Measurements from ENCODE around the gene HMGCS2. TPM values are rescaled to one million over a fixed set of nuclear protein-coding genes. Genes with fewer than 3 reads are reported as not detected.

The HMGCS2 gene
- polyA plus RNA-seq, 1 of the 3 experiments (the other 2 are of a cell fraction) = not detected

DNA sequence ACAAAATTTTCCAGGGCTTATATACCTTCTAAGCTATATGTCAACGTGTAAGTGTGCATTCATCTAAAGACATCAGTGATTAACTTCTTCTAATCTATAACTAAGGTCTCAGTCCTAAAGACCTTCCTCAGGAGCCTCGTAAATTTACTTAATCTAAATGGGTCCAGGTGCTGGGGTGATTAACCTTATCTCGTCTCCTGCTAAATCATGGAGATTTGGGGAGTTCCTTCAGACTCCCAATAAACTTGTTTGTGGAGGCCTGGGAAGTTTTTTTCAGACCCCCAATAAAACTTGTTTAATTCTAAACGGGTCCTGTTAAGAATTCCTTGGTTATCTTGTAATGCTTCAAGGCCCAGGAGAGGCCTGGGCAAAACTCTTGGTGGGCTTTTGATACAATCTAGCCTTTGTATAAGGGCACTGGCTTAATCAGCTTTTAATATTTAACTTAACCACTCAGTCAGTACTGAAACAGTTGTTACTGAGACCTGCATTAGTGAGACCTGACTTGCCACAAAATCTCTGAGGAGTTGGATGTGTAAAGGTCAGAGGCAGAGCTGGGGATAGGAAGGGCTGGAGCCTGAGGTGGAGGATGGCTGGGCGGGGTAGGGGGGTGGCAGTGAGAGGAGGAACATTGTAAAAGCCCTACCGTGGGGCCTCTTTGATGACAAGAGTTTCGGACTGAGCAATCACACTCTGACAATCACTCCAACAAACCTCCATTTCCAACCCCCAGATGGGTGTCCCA is 6.2 kb upstream of the HMGCS2 start:
- CTCF ChIA-PET = interaction anchor here (2.0 kb wide), 1 partner anchor 31 kb away, joined by 5 read pairs; no protein-coding TSS in a partner anchor
- no peak overlapping the region for H3K4me3 ChIP-seq (ENCODE audit: low read depth in 2 of 2, low read length in 1 of 2)
- H3K9me3 ChIP-seq = no peaks in the 10 kb centered on the region
- H3K36me3 ChIP-seq (replicated peaks in 1 of 2; ENCODE audit: control insufficient read depth in 1 of 2, insufficient read depth in 2 of 2, low read length in 1 of 2) = no peaks in the 10 kb centered on the region
- POLR2A ChIA-PET = no interaction called here
- H3K9ac ChIP-seq = no peak overlapping the region
- DNase-seq = no peak
- H3K4me2 ChIP-seq = no peak overlapping the region
- H2AFZ ChIP-seq (ENCODE audit: low read depth) = no peak overlapping the region
- no peaks in the 10 kb centered on the region for H3F3A ChIP-seq (replicated peaks; ENCODE audit: insufficient read depth)
- no peak for TF ChIP-seq MEF2A (IDR thresholded peaks at IDR 0.05; ENCODE audit: borderline replicate concordance, low read depth)
- no peak for TF ChIP-seq JUND (IDR thresholded peaks at IDR 0.05)
- TF ChIP-seq FOXJ3 (CRISPR knock-in tag; IDR thresholded peaks at IDR 0.05) = no peak
- TF ChIP-seq, protein P1, sequence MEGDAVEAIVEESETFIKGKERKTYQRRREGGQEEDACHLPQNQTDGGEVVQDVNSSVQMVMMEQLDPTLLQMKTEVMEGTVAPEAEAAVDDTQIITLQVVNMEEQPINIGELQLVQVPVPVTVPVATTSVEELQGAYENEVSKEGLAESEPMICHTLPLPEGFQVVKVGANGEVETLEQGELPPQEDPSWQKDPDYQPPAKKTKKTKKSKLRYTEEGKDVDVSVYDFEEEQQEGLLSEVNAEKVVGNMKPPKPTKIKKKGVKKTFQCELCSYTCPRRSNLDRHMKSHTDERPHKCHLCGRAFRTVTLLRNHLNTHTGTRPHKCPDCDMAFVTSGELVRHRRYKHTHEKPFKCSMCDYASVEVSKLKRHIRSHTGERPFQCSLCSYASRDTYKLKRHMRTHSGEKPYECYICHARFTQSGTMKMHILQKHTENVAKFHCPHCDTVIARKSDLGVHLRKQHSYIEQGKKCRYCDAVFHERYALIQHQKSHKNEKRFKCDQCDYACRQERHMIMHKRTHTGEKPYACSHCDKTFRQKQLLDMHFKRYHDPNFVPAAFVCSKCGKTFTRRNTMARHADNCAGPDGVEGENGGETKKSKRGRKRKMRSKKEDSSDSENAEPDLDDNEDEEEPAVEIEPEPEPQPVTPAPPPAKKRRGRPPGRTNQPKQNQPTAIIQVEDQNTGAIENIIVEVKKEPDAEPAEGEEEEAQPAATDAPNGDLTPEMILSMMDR (IDR thresholded peaks at IDR 0.05) = no peak
- no peak for TF ChIP-seq RAD21 (IDR thresholded peaks at IDR 0.05; ENCODE audit: low read length)
- 67% methylated on average over 7 of the region's 7 CpGs for WGBS (ENCODE audit: low lambda C conversion rate)
- H4K20me1 ChIP-seq (ENCODE audit: insufficient read depth) = no peaks in the 10 kb centered on the region
- no peaks in the 10 kb centered on the region for H3K27me3 ChIP-seq (ENCODE audit: insufficient read depth)
- peaks cover 7 to 8% of the 10 kb centered on the region in 2 experiments; a peak in 2 of 4 replicates for H3K4me1 ChIP-seq (ENCODE audit: control insufficient read depth in 1 of 2, insufficient read depth in 2 of 2, low read depth in 1 of 2, low read length in 1 of 2)
- H3K79me2 ChIP-seq (ENCODE audit: insufficient read depth) = no peaks in the 10 kb centered on the region
- H3K27ac ChIP-seq (ENCODE audit: low read depth in 2 of 2, low read length in 1 of 2) = no peak overlapping the region
- no peaks in the 10 kb centered on the region for H3K9me2 ChIP-seq

DNA sequence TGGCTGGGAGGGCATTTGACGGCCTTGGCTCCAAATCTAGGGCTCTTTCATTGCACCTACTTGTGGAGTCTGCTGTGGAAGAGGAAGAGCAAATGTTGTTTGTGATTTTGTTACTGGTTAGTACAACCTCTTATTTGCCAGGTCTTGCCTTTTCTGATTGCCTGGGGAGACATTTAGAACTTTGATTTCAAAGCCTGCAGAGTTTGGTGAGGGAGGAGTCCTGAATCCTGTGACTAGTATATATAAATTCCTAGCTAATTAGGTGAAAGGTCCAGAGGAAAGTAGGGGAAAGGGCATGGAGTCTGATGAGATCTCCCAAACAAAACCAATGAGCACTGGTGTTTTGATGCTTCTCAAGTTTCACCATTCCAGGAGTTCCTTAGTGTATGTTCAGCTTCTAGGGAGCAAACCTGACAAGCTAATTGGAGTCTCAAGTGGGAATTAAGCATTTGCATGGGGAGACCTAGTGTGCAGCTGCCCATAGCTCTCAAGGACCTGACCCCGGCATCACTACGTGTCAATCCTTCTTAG is 5.1 kb upstream of the HMGCS2 start:
- CTCF ChIA-PET = interaction anchor here (2.0 kb wide), 1 partner anchor 30 kb away, joined by 5 read pairs; no protein-coding TSS in a partner anchor
- POLR2A ChIA-PET = no interaction called here
- 80% methylated on average over 3 of the region's 3 CpGs for WGBS (ENCODE audit: low lambda C conversion rate)

More for the DNA sequence above, 5.1 kb upstream of the HMGCS2 start:
- H3K79me2 ChIP-seq (ENCODE audit: insufficient read depth) = no peaks in the 10 kb centered on the region
- no peaks in the 10 kb centered on the region for H3K9me2 ChIP-seq
- H3K9me3 ChIP-seq = no peaks in the 10 kb centered on the region
- H3K27ac ChIP-seq (ENCODE audit: low read depth in 2 of 2, low read length in 1 of 2) = no peak overlapping the region
- H3K36me3 ChIP-seq (replicated peaks in 1 of 2; ENCODE audit: control insufficient read depth in 1 of 2, insufficient read depth in 2 of 2, low read length in 1 of 2) = no peaks in the 10 kb centered on the region
- no peak overlapping the region for H2AFZ ChIP-seq (ENCODE audit: low read depth)
- no peaks in the 10 kb centered on the region for H3F3A ChIP-seq (replicated peaks; ENCODE audit: insufficient read depth)
- no peak overlapping the region for H3K9ac ChIP-seq
- no peak for DNase-seq
- no peak for TF ChIP-seq EZH2phosphoT487 (IDR thresholded peaks at IDR 0.05; ENCODE audit: borderline replicate concordance, low read depth)
- TF ChIP-seq, protein P2, sequence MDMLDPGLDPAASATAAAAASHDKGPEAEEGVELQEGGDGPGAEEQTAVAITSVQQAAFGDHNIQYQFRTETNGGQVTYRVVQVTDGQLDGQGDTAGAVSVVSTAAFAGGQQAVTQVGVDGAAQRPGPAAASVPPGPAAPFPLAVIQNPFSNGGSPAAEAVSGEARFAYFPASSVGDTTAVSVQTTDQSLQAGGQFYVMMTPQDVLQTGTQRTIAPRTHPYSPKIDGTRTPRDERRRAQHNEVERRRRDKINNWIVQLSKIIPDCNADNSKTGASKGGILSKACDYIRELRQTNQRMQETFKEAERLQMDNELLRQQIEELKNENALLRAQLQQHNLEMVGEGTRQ (IDR thresholded peaks at IDR 0.05; ENCODE audit: borderline replicate concordance, low read depth, low read length) = no peak
- TF ChIP-seq FOSL2 (IDR thresholded peaks at IDR 0.05; ENCODE audit: borderline replicate concordance, low read depth) = no peak
- TF ChIP-seq, protein P3, sequence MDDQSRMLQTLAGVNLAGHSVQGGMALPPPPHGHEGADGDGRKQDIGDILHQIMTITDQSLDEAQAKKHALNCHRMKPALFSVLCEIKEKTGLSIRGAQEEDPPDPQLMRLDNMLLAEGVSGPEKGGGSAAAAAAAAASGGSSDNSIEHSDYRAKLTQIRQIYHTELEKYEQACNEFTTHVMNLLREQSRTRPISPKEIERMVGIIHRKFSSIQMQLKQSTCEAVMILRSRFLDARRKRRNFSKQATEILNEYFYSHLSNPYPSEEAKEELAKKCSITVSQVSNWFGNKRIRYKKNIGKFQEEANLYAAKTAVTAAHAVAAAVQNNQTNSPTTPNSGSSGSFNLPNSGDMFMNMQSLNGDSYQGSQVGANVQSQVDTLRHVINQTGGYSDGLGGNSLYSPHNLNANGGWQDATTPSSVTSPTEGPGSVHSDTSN (IDR thresholded peaks at IDR 0.05) = no peak
- no peak for TF ChIP-seq NRF1 (IDR thresholded peaks at IDR 0.05; ENCODE audit: low read depth, low read length)
- TF ChIP-seq GABPA (IDR thresholded peaks at IDR 0.05; ENCODE audit: low read depth) = no peak
- TF ChIP-seq, protein P4, sequence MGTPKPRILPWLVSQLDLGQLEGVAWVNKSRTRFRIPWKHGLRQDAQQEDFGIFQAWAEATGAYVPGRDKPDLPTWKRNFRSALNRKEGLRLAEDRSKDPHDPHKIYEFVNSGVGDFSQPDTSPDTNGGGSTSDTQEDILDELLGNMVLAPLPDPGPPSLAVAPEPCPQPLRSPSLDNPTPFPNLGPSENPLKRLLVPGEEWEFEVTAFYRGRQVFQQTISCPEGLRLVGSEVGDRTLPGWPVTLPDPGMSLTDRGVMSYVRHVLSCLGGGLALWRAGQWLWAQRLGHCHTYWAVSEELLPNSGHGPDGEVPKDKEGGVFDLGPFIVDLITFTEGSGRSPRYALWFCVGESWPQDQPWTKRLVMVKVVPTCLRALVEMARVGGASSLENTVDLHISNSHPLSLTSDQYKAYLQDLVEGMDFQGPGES (IDR thresholded peaks at IDR 0.05; ENCODE audit: low read depth, low read length) = no peak
- TF ChIP-seq MEF2A (IDR thresholded peaks at IDR 0.05; ENCODE audit: borderline replicate concordance, low read depth) = no peak
- no peak for TF ChIP-seq FOXM1 (IDR thresholded peaks at IDR 0.05; ENCODE audit: low read depth)
- no peak for TF ChIP-seq RAD21 (IDR thresholded peaks at IDR 0.05; ENCODE audit: low read length)
- TF ChIP-seq, protein P5, sequence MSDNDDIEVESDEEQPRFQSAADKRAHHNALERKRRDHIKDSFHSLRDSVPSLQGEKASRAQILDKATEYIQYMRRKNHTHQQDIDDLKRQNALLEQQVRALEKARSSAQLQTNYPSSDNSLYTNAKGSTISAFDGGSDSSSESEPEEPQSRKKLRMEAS (IDR thresholded peaks at IDR 0.05; ENCODE audit: low read depth) = no peak
- no peak for TF ChIP-seq MXI1 (IDR thresholded peaks at IDR 0.05; ENCODE audit: low read depth, low read length)
- TF ChIP-seq SMC3 (IDR thresholded peaks at IDR 0.05; ENCODE audit: low read depth, low read length) = no peak
- TF ChIP-seq TEAD4 (IDR thresholded peaks at IDR 0.05; ENCODE audit: borderline replicate concordance, insufficient read depth) = no peak
- no peak for TF ChIP-seq POLR2AphosphoS5 (IDR thresholded peaks at IDR 0.05; ENCODE audit: low read depth, low read length)
- TF ChIP-seq FOXJ3 (CRISPR knock-in tag; IDR thresholded peaks at IDR 0.05) = no peak
- TF ChIP-seq SIN3A (IDR thresholded peaks at IDR 0.05; ENCODE audit: borderline replicate concordance, low read depth, low read length) = no peak
- H3K4me1 ChIP-seq (ENCODE audit: control insufficient read depth in 1 of 2, insufficient read depth in 2 of 2, low read depth in 1 of 2, low read length in 1 of 2) = peaks cover 5 to 7% of the 10 kb centered on the region in 2 experiments; a peak in 2 of 4 replicates
- H3K4me2 ChIP-seq = no peak overlapping the region
- no peaks in the 10 kb centered on the region for H3K27me3 ChIP-seq (ENCODE audit: insufficient read depth)
- H4K20me1 ChIP-seq (ENCODE audit: insufficient read depth) = no peaks in the 10 kb centered on the region
- no peak overlapping the region for H3K4me3 ChIP-seq (ENCODE audit: low read depth in 2 of 2, low read length in 1 of 2)

Measured in SK-N-SH (cell line).